Hepatic stellate cell (primary cell): Measurements from ENCODE around the gene PSMG4.

ENCODE experiments used
- DNase-seq: peaks from one replicate; pipeline ENCODE4 v3.0.0; 2011; ENCODE audit warnings: low spot score

PSMG4 gene

DNA sequence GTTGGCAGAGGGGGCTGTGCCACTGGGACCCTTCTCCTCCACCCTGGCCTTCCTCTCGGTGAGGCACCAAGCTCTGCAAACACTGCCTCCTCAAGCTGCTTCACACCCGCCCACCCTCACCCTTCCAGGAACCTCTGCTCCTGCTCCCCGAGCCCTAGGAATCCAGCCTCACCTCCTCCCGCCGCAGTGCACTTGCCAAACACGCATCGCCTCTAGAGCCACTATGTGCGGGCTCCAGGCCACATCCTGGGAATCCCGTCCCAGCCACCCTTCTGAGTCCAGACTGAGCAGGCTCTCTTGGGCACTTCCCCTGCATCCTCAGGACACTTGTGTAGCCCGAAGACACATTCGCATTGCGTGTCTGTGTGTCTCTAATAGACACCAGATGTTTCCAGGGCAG, 18.5 kb downstream of the PSMG4 start:
- no peak for DNase-seq

DNA sequence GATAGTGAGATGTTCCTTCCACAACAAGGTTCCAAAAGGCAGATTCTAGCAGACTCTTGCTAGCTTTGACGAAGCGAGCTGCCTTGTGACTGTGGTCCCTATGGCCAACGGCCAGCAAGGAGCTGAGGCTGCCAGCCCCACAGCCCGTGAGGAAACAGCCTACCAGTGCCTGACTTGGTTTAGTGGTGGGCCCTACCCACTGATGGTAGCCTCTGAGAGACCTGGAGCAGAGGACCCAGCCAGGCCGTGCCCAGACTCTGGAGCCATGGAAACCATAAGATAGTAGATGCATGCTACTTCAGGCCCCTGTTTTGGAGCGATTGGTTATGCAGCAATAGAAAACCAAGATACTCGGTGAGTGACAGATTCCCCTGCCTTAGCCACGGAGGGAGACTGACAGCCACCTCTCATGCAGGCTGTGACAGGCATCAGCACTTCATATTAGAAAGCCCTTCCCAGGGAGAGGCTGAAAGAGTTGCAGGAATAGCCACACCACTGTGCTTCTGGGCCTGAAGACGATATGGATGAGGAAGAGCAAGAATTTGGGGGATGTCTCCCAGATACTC, 19.2 kb downstream of the PSMG4 start:
- DNase-seq = no peak

DNA sequence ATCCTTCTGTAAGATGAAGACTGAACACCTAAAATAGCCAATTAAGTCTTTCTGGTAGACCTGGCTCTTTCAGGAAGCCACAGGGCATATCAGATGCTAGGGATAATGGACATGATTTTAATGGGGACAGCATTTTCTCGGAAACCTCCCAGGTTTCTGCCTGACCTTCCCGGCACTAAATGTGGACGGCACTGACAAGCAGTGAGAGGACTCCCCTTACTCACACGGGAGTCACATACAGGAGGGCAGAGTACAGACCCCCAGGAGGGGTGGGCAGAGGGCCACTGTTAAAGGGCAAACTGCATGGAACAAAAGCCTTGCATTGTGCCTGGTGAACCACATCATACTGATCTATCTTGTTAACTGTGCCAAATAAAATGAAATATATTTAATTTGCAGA, 19.9 kb downstream of the PSMG4 start:
- no peak for DNase-seq

DNA sequence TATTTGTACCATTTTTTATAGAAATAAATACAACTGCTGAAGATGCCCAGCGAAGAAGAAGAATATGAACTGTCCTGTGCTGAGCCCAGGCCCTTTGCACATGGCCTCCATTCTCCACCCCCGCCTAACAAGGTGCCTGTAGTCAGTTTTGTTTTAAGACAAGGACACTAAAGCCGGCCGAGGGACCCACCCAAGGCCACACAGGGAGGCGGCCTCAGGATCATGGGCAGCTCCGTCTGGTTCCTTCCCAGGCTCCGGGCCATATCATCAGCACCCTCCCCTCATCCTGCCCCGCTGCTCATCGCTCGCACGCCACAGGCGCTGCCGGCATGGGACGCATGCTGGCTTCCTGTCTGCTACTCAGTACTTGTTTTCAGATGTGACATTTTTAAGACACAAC, 21.3 kb downstream of the PSMG4 start:
- DNase-seq = no peak

DNA sequence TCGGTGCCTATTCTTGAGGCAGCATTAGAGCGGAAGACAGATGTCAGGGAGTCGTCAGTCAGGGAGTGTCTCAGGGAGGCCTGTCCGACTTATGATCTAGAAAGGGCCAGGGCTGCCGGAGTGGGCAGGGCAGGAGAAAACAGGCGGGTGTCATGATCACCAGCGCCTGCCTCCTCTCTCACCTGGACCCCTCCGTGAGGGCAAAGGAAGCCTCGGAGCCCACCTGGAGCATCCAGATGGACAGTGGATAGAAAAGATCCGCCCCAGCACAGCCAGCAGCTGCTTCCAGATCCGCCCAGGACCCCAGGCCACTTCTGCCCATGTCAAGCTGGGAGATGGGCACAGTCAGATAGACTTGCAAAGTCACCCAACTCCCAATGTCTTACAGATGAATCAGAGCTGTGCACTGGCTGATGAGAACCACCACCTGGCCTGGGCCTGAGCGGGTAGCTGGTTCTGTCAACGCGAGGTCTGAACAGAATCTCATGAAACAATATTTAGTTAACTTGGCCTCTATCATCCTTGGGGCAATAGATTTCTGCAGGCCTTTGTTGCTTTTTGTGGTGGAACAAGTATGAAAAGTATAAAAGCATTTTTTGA, 22.2 kb downstream of the PSMG4 start:
- DNase-seq = no peak

DNA sequence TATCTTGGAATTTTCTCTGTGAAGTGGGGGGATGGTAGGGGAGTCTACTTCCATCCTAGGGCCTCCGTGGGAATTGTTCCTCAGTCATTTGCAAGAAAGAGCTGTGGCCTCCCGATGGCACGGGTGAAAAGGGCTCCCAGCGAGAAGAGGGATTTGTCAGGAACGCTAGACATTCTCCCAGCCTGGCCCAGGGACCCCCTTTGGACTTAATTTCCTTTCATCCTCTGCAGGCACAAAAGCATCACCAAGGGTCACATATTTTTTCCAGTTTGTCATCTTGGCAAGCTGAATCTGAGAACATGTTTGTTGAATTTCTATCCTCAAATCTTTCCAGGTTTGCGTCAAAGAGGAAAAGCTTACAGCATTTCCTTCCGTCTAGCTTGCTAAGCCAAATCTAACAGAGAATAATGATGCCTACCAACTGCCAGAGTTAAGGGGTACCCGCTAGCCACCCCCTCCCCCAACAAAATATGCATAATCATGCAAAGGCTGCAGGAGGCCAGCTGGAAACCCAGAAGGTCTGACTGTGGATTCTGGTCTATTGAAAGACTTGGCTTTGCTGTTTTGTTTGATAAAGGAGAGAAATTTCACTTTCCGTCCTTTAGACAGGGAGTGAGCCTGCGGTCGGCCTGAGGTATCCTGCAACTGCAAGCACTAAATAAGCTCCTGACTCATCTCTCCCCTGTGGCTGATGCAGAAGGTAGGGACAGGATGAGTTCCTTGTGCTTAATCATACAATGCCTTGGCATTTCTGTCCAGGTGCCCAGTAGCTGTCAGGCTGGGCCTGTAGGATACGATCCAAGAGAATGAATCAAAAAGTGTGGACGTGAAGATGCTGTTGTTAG, 23.1 kb downstream of the PSMG4 start:
- DNase-seq = no peak

DNA sequence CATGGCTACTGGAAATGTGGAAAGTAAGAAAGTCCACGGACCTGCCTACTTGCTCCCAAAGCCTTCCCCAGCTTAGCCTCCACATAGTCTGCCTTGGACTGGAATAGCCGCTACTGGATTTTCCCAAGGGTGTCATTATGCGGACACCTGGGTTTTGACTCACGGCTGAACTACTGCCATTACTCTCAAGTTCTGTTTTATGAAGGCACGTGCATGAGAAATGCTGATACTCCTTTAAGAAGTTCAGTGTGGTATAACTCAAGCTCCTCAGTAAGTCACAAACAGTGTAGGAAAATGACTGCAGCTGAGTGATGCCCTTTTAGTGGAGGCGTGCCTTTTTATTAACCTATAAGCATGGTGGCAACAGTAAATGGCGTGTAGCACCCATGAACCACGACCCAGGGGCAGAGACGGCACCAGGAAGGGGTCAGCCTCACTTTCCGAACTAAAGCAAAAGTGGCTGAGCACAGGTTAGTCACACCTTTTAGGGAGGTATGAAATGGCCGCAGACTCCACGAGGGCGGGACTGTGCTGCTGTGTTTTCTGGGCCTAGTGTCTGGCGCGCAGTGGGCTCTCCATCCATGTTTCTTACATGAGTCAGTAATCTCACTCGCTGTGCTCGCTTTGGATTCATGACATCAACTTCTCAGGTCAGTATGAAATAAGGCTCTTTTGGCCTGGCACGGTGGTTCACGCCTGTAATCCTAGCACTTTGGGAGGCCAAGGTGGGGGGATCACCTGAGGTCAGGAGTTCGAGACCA, 23.9 kb downstream of the PSMG4 start:
- DNase-seq = no peak

DNA sequence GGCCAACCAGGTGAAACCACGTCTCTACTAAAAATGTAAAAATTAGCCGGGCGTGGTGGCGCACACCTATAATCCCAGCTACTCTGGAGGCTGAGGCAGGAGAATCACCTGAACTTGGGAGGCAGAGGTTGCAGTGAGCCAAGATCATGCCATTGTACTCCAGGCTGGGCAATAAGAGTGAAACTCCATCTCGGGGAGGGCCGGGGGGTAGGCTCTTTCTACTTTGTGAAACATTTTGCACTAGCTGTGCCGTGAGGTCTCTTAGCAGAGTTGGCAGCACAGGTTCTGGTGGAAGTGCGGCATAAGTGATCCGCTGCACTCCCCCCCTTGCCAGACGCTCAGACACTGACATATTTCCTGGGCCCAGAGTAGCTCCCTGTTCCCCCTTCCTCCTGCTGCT, 24.5 kb downstream of the PSMG4 start:
- no peak for DNase-seq

DNA sequence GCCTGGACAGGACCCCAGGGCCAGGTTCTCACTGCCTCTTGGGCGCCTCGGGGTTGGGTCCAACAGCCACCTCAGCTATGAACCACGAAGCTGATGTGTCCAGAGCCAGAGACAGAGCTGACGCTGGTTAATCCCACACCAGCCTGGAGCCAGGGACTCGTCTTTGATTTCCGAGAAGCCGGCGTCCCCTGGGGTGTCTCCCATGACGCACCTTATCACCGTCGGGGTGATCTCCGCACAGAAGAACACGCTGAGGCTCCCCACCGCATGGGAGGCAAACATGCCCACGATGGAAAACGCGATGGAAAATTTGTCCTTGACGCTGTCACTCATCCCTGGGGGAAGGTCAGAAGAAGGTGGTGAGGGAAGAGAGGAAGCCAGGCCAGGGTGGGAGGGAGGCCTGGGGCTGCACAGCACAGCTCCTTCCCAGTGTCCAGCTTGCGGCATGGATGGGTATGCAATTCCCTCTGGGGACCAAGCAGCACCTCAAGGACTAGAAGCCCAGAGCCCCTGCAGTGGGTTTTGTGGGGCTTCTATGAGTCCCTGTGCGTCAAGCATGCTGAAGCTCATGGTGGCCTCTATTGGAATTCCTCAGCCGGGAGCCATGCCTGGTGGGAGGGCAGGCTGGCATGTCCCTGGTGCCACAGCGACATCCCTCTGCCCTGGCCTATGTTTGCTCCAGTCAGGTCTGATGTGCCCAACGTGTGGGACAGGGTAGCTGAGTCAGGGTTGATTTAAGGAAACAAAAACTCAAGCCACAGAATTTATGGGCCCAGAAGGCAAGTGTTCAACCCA, 25.1 kb downstream of the PSMG4 start:
- no peak for DNase-seq

DNA sequence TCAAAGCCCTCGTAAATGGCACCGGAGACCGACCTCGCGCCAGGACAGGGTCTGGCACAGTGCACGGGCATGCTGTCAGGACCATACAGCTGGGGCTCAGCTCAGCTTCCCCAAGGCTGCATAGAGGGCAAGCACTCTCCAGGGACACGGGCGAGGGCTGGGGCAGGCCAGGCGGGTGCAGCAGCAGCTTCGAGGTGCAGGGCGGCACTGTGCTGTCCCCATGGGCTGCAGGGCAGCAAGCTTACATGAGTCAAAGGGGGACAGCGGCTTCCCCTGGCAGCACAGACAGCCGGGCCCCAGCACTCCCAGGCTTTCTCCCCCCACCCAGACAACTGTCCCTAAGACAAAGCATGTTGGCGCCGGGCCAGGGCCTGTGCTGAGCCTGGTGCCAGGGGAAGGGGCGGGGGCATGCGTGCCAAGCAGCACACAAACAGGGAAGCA, 25.7 kb downstream of the PSMG4 start:
- no peak for DNase-seq

DNA sequence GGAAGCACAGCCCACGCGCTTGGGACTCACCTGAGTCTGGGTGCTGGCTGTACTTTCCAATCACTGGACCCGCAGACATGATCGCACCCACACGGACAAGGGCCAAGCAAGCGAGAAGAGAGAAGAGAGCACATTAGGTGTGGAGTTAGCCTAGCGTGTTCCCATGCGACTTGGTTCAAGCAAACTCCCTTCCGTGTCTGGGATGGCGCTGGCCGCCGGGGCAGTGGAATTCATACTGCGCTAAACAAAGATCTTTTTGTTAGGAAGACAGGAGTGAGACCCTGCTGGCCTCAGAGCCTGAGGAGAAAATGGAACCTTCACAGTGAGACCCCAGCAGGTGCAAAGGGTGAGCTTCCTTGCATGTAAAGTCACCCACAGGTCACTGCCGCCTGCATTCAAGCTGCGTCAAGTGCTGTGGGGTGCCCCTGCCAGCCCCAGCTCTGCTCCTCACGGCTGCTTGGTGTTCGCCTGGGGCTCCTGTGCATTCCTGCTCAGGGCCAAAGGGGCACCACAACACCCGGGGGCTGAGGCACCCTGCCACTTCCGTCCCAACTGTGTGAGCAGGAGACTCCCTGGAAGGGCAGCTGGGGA, 26.4 kb downstream of the PSMG4 start:
- DNase-seq = no peak

DNA sequence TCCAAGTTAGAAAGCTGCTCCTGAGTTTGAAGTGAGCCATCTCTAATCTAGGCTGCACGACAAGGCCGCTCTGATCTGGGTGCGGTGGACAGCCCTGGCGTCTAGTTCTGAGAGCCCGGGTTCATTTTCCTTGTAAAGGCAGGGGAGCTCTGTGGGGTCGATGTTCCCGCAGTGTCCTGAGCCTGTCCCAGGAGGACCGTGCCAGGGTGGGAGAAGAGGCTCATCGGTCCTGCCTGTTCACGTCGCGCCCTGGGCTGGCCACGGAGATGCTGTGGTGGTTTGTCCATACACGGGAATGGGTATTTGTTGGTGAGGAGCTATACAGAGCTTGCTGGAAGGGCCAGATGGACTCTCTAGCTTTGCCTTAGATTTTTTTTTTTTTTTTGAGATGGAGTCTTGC, 27.0 kb downstream of the PSMG4 start:
- no peak for DNase-seq

DNA sequence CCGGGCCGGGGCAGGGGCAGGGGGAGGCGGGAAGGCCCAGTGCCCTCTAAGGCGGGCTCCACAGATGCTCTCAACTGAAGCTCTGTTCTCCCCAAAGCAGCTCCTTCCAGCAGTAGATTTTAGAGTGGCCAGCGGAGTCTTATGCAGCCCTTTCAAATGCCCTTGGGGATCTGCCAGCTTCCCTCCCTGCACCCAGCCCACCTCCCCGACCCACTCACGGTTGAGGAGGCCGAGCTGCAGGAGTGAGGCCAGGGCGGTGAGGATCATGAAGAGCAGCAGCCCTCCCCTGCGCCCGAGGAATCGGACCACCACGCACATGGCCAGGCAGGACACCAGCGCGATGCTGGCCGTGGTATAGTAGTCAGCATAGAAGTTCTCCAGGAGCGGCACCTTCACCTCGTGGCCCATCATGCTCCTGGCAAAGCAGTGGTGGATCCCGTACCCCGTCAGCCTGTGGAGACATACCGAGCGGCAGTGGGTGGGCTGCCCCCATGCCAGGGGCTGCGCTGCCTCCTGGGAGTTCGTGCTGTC, 28.0 kb downstream of the PSMG4 start:
- DNase-seq = no peak

DNA sequence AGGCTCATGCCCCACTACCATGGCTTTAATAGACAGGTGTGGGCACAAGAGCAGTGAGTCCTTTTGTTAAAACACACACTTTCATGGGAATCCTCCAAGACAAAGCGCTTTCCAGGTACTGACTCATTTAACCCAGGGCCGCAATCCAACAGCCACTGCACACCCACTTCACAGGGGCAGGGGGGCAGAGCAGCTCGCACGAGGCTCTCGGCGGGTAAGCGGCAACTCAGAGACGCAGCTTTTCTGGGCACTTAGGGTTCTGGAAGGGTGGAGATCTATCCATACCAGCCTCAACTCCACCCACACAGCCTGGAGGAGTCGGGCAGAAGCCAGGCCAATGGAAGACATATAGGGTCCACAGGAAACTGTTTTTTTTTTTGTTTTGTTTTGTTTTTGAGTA, 28.6 kb downstream of the PSMG4 start:
- DNase-seq = no peak

DNA sequence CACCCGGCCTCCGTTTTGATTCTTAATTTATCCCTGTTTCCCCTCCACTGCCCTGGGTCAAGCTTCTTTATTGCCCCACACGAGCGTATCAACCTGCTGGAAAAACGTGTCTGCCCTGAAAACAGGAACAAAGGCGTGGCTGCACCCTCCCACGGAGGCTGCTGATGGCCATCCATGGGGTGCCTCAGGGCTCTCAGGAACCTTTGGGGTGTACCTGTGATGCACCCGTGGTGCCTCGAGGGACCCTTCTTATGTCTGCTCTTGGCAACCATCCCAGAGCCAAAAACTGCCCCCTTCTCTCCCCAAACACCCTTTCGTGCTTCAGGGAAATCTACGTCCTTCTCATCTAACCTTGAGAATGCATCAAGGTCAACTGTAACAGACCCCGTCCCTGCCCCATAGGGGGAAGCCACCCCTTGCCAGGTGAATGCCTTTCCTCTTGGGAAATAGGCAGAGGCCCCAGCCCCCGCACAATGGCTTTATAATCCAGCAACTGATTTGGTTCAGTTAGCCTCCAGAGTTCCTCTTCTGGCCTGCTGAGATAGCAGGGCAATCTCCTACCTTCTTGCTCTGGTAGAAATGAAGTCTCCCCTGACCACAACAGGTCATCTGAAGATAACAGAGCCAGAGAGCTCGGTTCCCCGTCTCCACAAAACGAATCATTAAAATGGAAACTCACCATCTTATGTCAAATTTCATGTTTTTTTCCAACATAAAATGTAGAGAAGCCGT, 29.4 kb downstream of the PSMG4 start:
- DNase-seq = no peak

DNA sequence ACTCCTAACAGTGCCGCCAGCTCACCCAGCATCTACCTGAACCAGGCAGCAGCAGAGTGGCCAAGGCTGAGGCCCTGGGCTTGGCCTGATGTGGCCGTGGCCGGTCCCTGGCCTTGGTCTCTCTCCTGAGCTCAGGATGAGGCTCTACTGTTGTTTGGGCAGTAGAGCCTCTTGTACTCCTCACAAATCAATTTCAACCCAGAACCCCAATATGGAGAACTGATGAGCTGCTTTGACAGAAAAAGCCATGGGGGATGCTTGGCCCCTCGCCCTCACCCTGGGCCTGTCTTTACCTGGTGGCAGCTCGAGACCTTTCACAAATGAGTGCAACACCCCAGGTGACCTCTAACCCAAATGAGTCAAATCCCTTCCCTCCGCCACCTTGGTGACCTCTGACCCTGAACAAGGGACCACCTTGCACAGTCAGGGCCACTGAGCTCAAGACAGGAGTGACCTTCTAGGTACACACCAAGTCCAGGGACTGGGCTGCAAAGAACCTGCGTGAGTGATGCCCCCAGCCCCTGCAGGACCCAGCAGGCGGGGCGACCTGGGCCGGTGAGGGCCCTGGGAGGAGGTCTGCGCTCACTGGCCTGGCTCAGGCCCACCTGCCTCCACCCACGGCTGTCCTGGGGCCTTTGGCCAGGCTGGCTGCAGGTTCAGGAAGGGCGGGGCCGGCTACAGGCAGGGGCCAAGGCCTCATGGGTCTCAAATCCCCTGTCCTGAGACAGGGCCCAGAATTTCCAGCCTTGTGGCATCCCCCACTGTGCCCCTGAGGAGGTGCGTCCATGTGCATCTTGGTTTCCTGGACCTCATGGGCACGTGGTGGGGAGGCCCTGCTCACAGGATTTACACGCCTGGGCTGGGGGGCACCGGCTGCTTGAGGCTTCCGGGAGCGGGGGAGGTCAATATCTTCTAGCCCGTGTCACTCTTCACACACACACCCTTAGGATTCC, 30.2 kb downstream of the PSMG4 start:
- DNase-seq = no peak

DNA sequence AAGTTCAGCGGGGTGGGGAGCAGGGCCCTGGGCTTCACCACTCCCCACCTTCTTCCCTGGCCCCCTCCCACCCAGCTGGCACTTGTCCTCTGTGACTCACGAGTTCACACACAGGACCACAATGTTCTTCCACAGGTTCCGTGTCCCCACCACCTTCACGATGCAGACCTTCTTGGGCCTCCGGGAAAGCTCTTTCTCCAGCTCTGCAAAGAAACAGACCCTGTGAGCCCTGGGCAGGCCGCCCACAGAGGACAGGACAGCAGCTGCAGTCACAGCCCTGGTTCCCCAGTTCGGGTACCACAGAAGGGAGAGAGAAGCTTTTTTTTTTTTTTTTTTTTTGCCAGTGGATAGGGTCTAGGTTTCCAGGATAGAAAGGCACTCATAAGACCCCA, 30.9 kb downstream of the PSMG4 start:
- no peak for DNase-seq

DNA sequence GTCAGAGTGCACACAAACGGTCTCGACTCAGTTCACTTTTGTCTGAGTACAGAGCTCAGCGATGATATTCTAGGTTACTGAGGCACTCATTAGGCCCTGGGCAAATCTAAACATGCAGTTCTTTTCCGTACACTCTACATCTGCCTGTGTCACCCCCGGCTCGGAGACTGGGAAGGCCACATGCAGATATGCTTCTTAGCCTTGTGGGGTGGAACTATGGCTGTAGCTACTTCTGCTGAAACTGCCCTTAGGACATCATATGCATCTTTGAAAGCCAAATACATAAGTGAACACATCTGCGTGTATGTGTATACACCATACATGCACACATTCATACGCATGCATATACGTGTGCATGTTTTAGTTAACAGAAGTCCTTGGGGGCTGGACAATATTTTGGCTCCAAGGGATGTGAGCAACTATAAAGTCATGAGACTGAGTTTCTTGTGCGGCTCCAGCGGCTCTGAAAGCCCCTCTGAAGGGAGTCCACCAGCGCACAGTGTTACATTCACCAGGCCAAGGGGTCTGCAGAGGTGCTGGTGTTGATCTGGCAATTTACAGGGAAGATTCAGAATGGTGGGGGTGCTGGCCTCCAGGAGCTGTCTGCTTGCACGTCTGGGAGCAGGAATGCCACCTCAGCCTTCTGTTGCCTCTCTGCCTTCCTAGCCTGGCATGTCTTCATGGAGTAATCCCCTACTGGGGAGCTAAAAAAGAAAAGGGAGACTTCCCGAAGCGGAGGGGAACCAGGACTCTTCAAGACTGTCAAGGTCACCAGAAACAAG, 31.6 kb downstream of the PSMG4 start:
- DNase-seq = no peak

DNA sequence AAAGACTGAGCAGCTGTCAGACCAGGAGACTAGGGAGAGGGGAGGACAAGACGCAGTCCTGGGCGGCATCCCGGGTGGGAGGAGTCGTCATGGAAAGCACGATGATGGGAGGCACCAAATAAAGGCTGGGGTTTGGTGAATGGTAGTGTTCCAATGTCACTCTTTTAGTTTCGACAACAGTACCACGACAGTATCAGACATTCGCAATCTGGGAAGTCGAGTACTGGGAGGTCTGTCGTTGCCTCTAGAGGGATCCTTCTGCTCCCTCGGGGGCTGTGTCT, 32.1 kb downstream of the PSMG4 start:
- no peak for DNase-seq
